OCI-LY7 (cell line): ENCODE results near the gene NEAT1.

Source experiments
- EZH2phosphoT487 ChIP-seq: fragments of 200-600 bp; sonication (generic); IDR thresholded peaks from 2 replicates; pipeline ENCODE4 v1.6.1; 2018; ENCODE audit warnings: low read depth, borderline replicate concordance, mild to moderate bottlenecking, mixed run types, antibody characterized with exemption, low read length, moderate library complexity, mixed read lengths
- TF ChIP-seq, protein P1 (sequence below): fragments of 200-600 bp; sonication (generic); conservative IDR thresholded peaks from 2 replicates; pipeline ENCODE4 v1.5.1; 2014; ENCODE audit warnings: mild to moderate bottlenecking, antibody characterized with exemption, low read length, moderate library complexity, mixed read lengths

DNA sequence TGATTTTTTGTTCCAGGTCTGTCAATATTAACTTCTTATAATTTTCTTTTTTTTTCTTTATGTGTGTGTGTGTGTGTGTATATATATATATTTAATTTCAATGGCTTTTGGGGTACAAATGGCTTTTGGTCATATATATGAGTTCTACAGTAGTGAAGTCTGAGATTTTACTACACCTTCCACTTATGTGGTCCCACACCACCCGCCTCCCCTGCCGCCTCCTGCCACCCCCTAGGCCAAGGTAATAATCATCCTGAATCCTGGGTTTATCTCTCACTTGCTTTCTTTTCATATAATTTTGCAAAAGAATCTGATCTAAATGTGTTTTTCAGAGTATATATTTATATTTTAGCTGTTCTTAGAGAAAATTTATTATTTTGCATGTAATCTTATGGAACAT lies 11.1 kb downstream of the NEAT1 start:
- TF ChIP-seq, protein P1, sequence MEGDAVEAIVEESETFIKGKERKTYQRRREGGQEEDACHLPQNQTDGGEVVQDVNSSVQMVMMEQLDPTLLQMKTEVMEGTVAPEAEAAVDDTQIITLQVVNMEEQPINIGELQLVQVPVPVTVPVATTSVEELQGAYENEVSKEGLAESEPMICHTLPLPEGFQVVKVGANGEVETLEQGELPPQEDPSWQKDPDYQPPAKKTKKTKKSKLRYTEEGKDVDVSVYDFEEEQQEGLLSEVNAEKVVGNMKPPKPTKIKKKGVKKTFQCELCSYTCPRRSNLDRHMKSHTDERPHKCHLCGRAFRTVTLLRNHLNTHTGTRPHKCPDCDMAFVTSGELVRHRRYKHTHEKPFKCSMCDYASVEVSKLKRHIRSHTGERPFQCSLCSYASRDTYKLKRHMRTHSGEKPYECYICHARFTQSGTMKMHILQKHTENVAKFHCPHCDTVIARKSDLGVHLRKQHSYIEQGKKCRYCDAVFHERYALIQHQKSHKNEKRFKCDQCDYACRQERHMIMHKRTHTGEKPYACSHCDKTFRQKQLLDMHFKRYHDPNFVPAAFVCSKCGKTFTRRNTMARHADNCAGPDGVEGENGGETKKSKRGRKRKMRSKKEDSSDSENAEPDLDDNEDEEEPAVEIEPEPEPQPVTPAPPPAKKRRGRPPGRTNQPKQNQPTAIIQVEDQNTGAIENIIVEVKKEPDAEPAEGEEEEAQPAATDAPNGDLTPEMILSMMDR: no peak
- no peak for TF ChIP-seq EZH2phosphoT487
